Activated naive CD4-positive, alpha-beta T cell treated with Interleukin-2 at 50 U/mL for 16 hours (primary cell): Measurements from ENCODE around the gene INPP5A.
"Not testable (repeated sequence)": the region's sequence is repeated elsewhere in the genome, so short reads cannot be mapped to it uniquely, and the experiment has no call there.

ENCODE experiments used
- DNase-seq: peaks from one replicate; pipeline ENCODE4 v3.0.0-alpha.2; 2020

INPP5A gene

GRCh38 chr10:132565516-132566209 lies 28.1 kb downstream of the INPP5A start:
- DNase-seq = no peak

GRCh38 chr10:132566892-132567291 lies 29.3 kb downstream of the INPP5A start:
- no peak for DNase-seq

GRCh38 chr10:132570265-132570664 lies 32.7 kb downstream of the INPP5A start:
- no peak for DNase-seq

GRCh38 chr10:132570771-132571649 lies 33.4 kb downstream of the INPP5A start:
- DNase-seq = no peak

GRCh38 chr10:132571650-132572544 lies 34.3 kb downstream of the INPP5A start:
- peak; percentile 67 for DNase-seq

- DNase-seq = no peak
These were observed 35.0 kb downstream of the INPP5A start for GRCh38 chr10:132572545-132572937.

GRCh38 chr10:132572946-132573345 lies 35.4 kb downstream of the INPP5A start:
- not testable (repeated sequence) for DNase-seq

- DNase-seq = no peak
These were observed 36.7 kb downstream of the INPP5A start for GRCh38 chr10:132574288-132574687.

GRCh38 chr10:132574783-132575319 lies 37.3 kb downstream of the INPP5A start:
- DNase-seq = no peak

GRCh38 chr10:132575320-132576201 lies 38.0 kb downstream of the INPP5A start:
- peak; percentile 30 for DNase-seq

- DNase-seq = no peak
These were observed 39.2 kb downstream of the INPP5A start for GRCh38 chr10:132576671-132577349.

- DNase-seq = no peak
These were observed 39.9 kb downstream of the INPP5A start for GRCh38 chr10:132577350-132578003.

- no peak for DNase-seq
These were observed 40.8 kb downstream of the INPP5A start for GRCh38 chr10:132578287-132578951.

GRCh38 chr10:132579027-132579859 lies 41.7 kb downstream of the INPP5A start:
- no peak for DNase-seq

GRCh38 chr10:132580143-132580542 lies 42.6 kb downstream of the INPP5A start:
- no peak for DNase-seq

- DNase-seq = no peak
These were observed 43.0 kb downstream of the INPP5A start for GRCh38 chr10:132580617-132581016.

GRCh38 chr10:132582137-132582536 lies 44.5 kb downstream of the INPP5A start:
- DNase-seq = no peak

GRCh38 chr10:132582771-132583170 lies 45.2 kb downstream of the INPP5A start:
- DNase-seq = no peak

GRCh38 chr10:132583456-132583855 lies 45.9 kb downstream of the INPP5A start:
- DNase-seq = no peak
